ENCODE measurements around the gene TMEM229B. TPM values are rescaled to one million over a fixed set of nuclear protein-coding genes. Genes with fewer than 3 reads are reported as not detected.

The TMEM229B gene
- total RNA-seq, 6 experiments from 2014 or later: 0.06 to 1.8 (median 1.2) TPM

GRCh38 chr14:67463900-67464299 lies 24.6 kb downstream of the TMEM229B start:
- Histone ChIP-seq H3K4me3 (no peak overlapping the region), H3K4me1 (no peaks in the 10 kb centered on the region), H3K27ac (no peak overlapping the region), H3K36me3 (no peaks in the 10 kb centered on the region), H3K9me3 (no peaks in the 10 kb centered on the region), H3K27me3 (no peaks in the 10 kb centered on the region)
- no peak for TF ChIP-seq POLR2A (IDR thresholded peaks at IDR 0.05)
- TF ChIP-seq CTCF (IDR thresholded peaks at IDR 0.05): no peak
- intact Hi-C loops (cut with DNase I): no loop called here
- DNase-seq (no peak), ATAC-seq (no peak)
- 86% methylated on average over 1 of the region's 3 CpGs for WGBS (ENCODE audit: insufficient coverage, low coverage, low lambda C conversion rate, missing lambda C conversion rate)

- no peak for DNase-seq
- H3K27me3 ChIP-seq: no peaks in the 10 kb centered on the region
- 50% methylated on average over 1 of the region's 1 CpG for WGBS (ENCODE audit: insufficient coverage, low coverage, low lambda C conversion rate, missing lambda C conversion rate)
- H3K27ac ChIP-seq: no peak overlapping the region
- no peak for ATAC-seq
- H3K9me3 ChIP-seq: no peaks in the 10 kb centered on the region
- H3K4me3 ChIP-seq: no peak overlapping the region
- H3K4me1 ChIP-seq: no peaks in the 10 kb centered on the region
- no peaks in the 10 kb centered on the region for H3K36me3 ChIP-seq
- TF ChIP-seq POLR2A (IDR thresholded peaks at IDR 0.05) (no peak), CTCF (IDR thresholded peaks at IDR 0.05) (no peak)
- intact Hi-C loops (cut with DNase I): no loop called here
Observed at GRCh38 chr14:67461996-67462395, 26.5 kb downstream of the TMEM229B start.

GRCh38 chr14:67461341-67461985 lies 27.1 kb downstream of the TMEM229B start:
- TF ChIP-seq CTCF (IDR thresholded peaks at IDR 0.05): no peak
- no peak for TF ChIP-seq POLR2A (IDR thresholded peaks at IDR 0.05)
- Histone ChIP-seq H3K27ac (no peak overlapping the region), H3K36me3 (no peaks in the 10 kb centered on the region), H3K4me1 (no peaks in the 10 kb centered on the region), H3K27me3 (no peaks in the 10 kb centered on the region), H3K4me3 (no peak overlapping the region), H3K9me3 (no peaks in the 10 kb centered on the region)
- 61% methylated on average over 3 of the region's 3 CpGs for WGBS (ENCODE audit: insufficient coverage, low coverage, low lambda C conversion rate, missing lambda C conversion rate)
- ATAC-seq: no peak
- no peak for DNase-seq
- intact Hi-C loops (cut with DNase I): no loop called here

- no peak overlapping the region for H3K27ac ChIP-seq
- no peak overlapping the region for H3K4me3 ChIP-seq
- no peaks in the 10 kb centered on the region for H3K4me1 ChIP-seq
- H3K36me3 ChIP-seq: no peaks in the 10 kb centered on the region
- H3K27me3 ChIP-seq: no peaks in the 10 kb centered on the region
- TF ChIP-seq CTCF (IDR thresholded peaks at IDR 0.05) (no peak), POLR2A (IDR thresholded peaks at IDR 0.05) (no peak)
- DNase-seq (no peak), ATAC-seq (no peak)
- no peaks in the 10 kb centered on the region for H3K9me3 ChIP-seq
- 71% methylated on average over 4 of the region's 5 CpGs for WGBS (ENCODE audit: insufficient coverage, low coverage, low lambda C conversion rate, missing lambda C conversion rate)
- intact Hi-C loops (cut with DNase I): no loop called here
Observed at GRCh38 chr14:67459336-67459735, 29.2 kb downstream of the TMEM229B start.

Data from right lobe of liver (tissue), 6 donors.